ENCODE data around the gene EFNA4.
A peak's percentile ranks its signal among the peaks of the same experiment; 100 is the strongest.
"Not testable (repeated sequence)": the region's sequence is repeated elsewhere in the genome, so short reads cannot be mapped to it uniquely, and the experiment has no call there.

The EFNA4 gene

GRCh38 chr1:155086856-155087535 lies 23.5 kb downstream of the EFNA4 start:
- DNase-seq (ENCODE audit: low spot score) = no peak

GRCh38 chr1:155091071-155092051 lies 27.8 kb downstream of the EFNA4 start:
- DNase-seq (ENCODE audit: low spot score) = peak; percentile 75

GRCh38 chr1:155092131-155092530 lies 28.6 kb downstream of the EFNA4 start:
- DNase-seq (ENCODE audit: low spot score) = no peak

- no peak for DNase-seq (ENCODE audit: low spot score)
Observed at GRCh38 chr1:155092641-155093040, 29.1 kb downstream of the EFNA4 start.

- DNase-seq (ENCODE audit: low spot score) = peak; percentile 34
Observed at GRCh38 chr1:155093911-155094621, 30.5 kb downstream of the EFNA4 start.

- DNase-seq (ENCODE audit: low spot score) = no peak
Observed at GRCh38 chr1:155094622-155094948, 31.0 kb downstream of the EFNA4 start.

- DNase-seq (ENCODE audit: low spot score) = no peak
Observed at GRCh38 chr1:155099331-155099730, 35.8 kb downstream of the EFNA4 start.

GRCh38 chr1:155103325-155103724 lies 39.8 kb downstream of the EFNA4 start:
- DNase-seq (ENCODE audit: low spot score) = no peak

- DNase-seq (ENCODE audit: low spot score) = no peak
Observed at GRCh38 chr1:155104605-155105534, 41.3 kb downstream of the EFNA4 start.

GRCh38 chr1:155105604-155106011 lies 42.1 kb downstream of the EFNA4 start:
- no peak for DNase-seq (ENCODE audit: low spot score)

GRCh38 chr1:155106862-155107261 lies 43.3 kb downstream of the EFNA4 start:
- DNase-seq (ENCODE audit: low spot score) = no peak

GRCh38 chr1:155107309-155108264 lies 44.0 kb downstream of the EFNA4 start:
- no peak for DNase-seq (ENCODE audit: low spot score)

GRCh38 chr1:155108296-155108695 lies 44.8 kb downstream of the EFNA4 start:
- no peak for DNase-seq (ENCODE audit: low spot score)

GRCh38 chr1:155110381-155110780 lies 46.8 kb downstream of the EFNA4 start:
- DNase-seq (ENCODE audit: low spot score) = no peak

GRCh38 chr1:155110826-155111225 lies 47.3 kb downstream of the EFNA4 start:
- DNase-seq (ENCODE audit: low spot score) = no peak

- no peak for DNase-seq (ENCODE audit: low spot score)
Observed at GRCh38 chr1:155113450-155113980, 50.0 kb downstream of the EFNA4 start.

GRCh38 chr1:155116113-155116764 lies 52.7 kb downstream of the EFNA4 start:
- DNase-seq (ENCODE audit: low spot score) = no peak

GRCh38 chr1:155117610-155118009 lies 54.1 kb downstream of the EFNA4 start:
- no peak for DNase-seq (ENCODE audit: low spot score)

- not testable (repeated sequence) for DNase-seq (ENCODE audit: low spot score)
Observed at GRCh38 chr1:155118090-155118489, 54.5 kb downstream of the EFNA4 start.
